H1 (cell line): ENCODE results near the gene TMEM221. TPM values are rescaled to one million over a fixed set of nuclear protein-coding genes. Genes with fewer than 3 reads are reported as not detected.

Experiments used
- ASH2L ChIP-seq: fragments of 200-600, 300-600 bp; sonication (generic); IDR thresholded peaks from one replicate; pipeline ENCODE4 v1.7.1; 2017; ENCODE audit warnings: low read length
- ATF2 ChIP-seq: IDR thresholded peaks from 2 replicates; pipeline ENCODE4 v1.6.1; 2012; ENCODE audit warnings: low read length, inconsistent platforms
- CHD2 ChIP-seq: IDR thresholded peaks from 2 replicates; pipeline ENCODE4 v1.6.1; 2012; ENCODE audit warnings: low read length, improper control_type of control experiment
- GABPA ChIP-seq: IDR thresholded peaks from 2 replicates; pipeline ENCODE4 v1.6.1; 2011; ENCODE audit warnings: mild to moderate bottlenecking, low read length, moderate library complexity, borderline replicate concordance; ENCODE audit not compliant: insufficient read depth
- NANOG ChIP-seq: IDR thresholded peaks from 2 replicates; pipeline ENCODE4 v1.6.1; 2011; ENCODE audit warnings: low read length, low read depth, mild to moderate bottlenecking, inconsistent platforms; ENCODE audit not compliant: insufficient read depth, poor library complexity, severe bottlenecking
- polyA plus RNA-seq, 7 experiments: library from polyadenylated mRNA; depleted of rRNA in 3 of 7; stranded (reverse) in 5 of 7; unstranded in 2 of 7; fragments of >200 nt in 5 of 7; fragments of 200-250 nt in 2 of 7; gene quantifications; 1 replicate in 5 of 7; 2 replicates in 1 of 7; 4 replicates in 1 of 7; pipeline versions ENCODE4 v1.2.1 to v1.2.3, GENCODE V29; 2011 to 2013; ENCODE audit warnings: missing spikeins in 2 of 7, mixed read lengths in 2 of 7
- total RNA-seq: library from RNA; stranded (reverse); fragmentation: NEBNext Ultra II Directional; extraction: Animal tissue kit (Norgen Biotek cat#: 25700); gene quantifications from 2 replicates; pipeline ENCODE4 v1.2.1, GENCODE V29; 2021
- TF ChIP-seq, protein P1 (sequence below): fragments of 300-600 bp; sonication (generic); IDR thresholded peaks from 2 replicates; pipeline ENCODE4 v1.7.1; 2012; ENCODE audit warnings: low read length, moderate library complexity, mild to moderate bottlenecking, inconsistent platforms; ENCODE audit not compliant: insufficient replicate concordance

TMEM221 gene
- total and polyA plus RNA-seq, 2 of the 8 experiments (the other 6 are each of a cell fraction or from before 2014, with no cell fraction given): 1.4 to 2.0 TPM

- TF ChIP-seq ASH2L (peak; percentile 19), GABPA (no peak), ATF2 (no peak), CHD2 (no peak), NANOG (peak; percentile 77)
- TF ChIP-seq, protein P1, sequence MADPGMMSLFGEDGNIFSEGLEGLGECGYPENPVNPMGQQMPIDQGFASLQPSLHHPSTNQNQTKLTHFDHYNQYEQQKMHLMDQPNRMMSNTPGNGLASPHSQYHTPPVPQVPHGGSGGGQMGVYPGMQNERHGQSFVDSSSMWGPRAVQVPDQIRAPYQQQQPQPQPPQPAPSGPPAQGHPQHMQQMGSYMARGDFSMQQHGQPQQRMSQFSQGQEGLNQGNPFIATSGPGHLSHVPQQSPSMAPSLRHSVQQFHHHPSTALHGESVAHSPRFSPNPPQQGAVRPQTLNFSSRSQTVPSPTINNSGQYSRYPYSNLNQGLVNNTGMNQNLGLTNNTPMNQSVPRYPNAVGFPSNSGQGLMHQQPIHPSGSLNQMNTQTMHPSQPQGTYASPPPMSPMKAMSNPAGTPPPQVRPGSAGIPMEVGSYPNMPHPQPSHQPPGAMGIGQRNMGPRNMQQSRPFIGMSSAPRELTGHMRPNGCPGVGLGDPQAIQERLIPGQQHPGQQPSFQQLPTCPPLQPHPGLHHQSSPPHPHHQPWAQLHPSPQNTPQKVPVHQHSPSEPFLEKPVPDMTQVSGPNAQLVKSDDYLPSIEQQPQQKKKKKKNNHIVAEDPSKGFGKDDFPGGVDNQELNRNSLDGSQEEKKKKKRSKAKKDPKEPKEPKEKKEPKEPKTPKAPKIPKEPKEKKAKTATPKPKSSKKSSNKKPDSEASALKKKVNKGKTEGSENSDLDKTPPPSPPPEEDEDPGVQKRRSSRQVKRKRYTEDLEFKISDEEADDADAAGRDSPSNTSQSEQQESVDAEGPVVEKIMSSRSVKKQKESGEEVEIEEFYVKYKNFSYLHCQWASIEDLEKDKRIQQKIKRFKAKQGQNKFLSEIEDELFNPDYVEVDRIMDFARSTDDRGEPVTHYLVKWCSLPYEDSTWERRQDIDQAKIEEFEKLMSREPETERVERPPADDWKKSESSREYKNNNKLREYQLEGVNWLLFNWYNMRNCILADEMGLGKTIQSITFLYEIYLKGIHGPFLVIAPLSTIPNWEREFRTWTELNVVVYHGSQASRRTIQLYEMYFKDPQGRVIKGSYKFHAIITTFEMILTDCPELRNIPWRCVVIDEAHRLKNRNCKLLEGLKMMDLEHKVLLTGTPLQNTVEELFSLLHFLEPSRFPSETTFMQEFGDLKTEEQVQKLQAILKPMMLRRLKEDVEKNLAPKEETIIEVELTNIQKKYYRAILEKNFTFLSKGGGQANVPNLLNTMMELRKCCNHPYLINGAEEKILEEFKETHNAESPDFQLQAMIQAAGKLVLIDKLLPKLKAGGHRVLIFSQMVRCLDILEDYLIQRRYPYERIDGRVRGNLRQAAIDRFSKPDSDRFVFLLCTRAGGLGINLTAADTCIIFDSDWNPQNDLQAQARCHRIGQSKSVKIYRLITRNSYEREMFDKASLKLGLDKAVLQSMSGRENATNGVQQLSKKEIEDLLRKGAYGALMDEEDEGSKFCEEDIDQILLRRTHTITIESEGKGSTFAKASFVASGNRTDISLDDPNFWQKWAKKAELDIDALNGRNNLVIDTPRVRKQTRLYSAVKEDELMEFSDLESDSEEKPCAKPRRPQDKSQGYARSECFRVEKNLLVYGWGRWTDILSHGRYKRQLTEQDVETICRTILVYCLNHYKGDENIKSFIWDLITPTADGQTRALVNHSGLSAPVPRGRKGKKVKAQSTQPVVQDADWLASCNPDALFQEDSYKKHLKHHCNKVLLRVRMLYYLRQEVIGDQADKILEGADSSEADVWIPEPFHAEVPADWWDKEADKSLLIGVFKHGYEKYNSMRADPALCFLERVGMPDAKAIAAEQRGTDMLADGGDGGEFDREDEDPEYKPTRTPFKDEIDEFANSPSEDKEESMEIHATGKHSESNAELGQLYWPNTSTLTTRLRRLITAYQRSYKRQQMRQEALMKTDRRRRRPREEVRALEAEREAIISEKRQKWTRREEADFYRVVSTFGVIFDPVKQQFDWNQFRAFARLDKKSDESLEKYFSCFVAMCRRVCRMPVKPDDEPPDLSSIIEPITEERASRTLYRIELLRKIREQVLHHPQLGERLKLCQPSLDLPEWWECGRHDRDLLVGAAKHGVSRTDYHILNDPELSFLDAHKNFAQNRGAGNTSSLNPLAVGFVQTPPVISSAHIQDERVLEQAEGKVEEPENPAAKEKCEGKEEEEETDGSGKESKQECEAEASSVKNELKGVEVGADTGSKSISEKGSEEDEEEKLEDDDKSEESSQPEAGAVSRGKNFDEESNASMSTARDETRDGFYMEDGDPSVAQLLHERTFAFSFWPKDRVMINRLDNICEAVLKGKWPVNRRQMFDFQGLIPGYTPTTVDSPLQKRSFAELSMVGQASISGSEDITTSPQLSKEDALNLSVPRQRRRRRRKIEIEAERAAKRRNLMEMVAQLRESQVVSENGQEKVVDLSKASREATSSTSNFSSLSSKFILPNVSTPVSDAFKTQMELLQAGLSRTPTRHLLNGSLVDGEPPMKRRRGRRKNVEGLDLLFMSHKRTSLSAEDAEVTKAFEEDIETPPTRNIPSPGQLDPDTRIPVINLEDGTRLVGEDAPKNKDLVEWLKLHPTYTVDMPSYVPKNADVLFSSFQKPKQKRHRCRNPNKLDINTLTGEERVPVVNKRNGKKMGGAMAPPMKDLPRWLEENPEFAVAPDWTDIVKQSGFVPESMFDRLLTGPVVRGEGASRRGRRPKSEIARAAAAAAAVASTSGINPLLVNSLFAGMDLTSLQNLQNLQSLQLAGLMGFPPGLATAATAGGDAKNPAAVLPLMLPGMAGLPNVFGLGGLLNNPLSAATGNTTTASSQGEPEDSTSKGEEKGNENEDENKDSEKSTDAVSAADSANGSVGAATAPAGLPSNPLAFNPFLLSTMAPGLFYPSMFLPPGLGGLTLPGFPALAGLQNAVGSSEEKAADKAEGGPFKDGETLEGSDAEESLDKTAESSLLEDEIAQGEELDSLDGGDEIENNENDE: no peak
Observed at GRCh38 chr19:17415121-17415520, 33.3 kb downstream of the TMEM221 start (continued).
